GOT3 (cell line): ENCODE measurements around the gene ITGAL.
"Not testable (repeated sequence)": the region's sequence is repeated elsewhere in the genome, so short reads cannot be mapped to it uniquely, and the experiment has no call there.

Experiments used
- DNase-seq: peaks from one replicate; lab custom pipeline; 2025; ENCODE audit warnings: mixed read lengths; lab: John Stamatoyannopoulos, UW

Gene ITGAL

GRCh38 chr16:30491744-30492308 is 19.3 kb downstream of the ITGAL start:
- no peak for DNase-seq

- DNase-seq, result no peak
These were observed 21.5 kb downstream of the ITGAL start for GRCh38 chr16:30493941-30494488.

GRCh38 chr16:30494709-30495108 is 22.2 kb downstream of the ITGAL start:
- DNase-seq, result no peak

GRCh38 chr16:30499284-30499683 is 26.7 kb downstream of the ITGAL start:
- DNase-seq, result no peak

GRCh38 chr16:30503403-30504296 is 31.1 kb downstream of the ITGAL start:
- no peak for DNase-seq

- DNase-seq, result no peak
These were observed 36.7 kb downstream of the ITGAL start for GRCh38 chr16:30509081-30509765.

GRCh38 chr16:30510376-30510938 is 37.9 kb downstream of the ITGAL start:
- DNase-seq, result no peak

GRCh38 chr16:30511509-30511908 is 39.0 kb downstream of the ITGAL start:
- DNase-seq, result no peak

GRCh38 chr16:30515275-30515674 is 42.7 kb downstream of the ITGAL start:
- no peak for DNase-seq

- no peak for DNase-seq
These were observed 46.0 kb downstream of the ITGAL start for GRCh38 chr16:30518552-30518951.

- DNase-seq, result no peak
These were observed 46.8 kb downstream of the ITGAL start for GRCh38 chr16:30519120-30520049.

GRCh38 chr16:30521476-30521872 is 48.9 kb downstream of the ITGAL start:
- DNase-seq, result no peak

- no peak for DNase-seq
These were observed 49.5 kb downstream of the ITGAL start for GRCh38 chr16:30521873-30522641.

GRCh38 chr16:30522702-30523463 is 50.3 kb downstream of the ITGAL start:
- DNase-seq, result not testable (repeated sequence)

- DNase-seq, result no peak
These were observed 51.4 kb downstream of the ITGAL start for GRCh38 chr16:30523768-30524574.

- DNase-seq, result no peak
These were observed 52.3 kb downstream of the ITGAL start for GRCh38 chr16:30524575-30525568.

GRCh38 chr16:30525844-30526136 is 53.2 kb downstream of the ITGAL start:
- no peak for DNase-seq
